ENCODE measurements around the gene ACTR3C. TPM values are rescaled to one million over a fixed set of nuclear protein-coding genes. Genes with fewer than 3 reads are reported as not detected.

ACTR3C gene
- total and polyA plus RNA-seq, 2 of the 13 experiments (the other 11 are each of a cell fraction or from before 2014, with no cell fraction given), result 3.8 to 7.5 TPM

GRCh38 chr7:150363872-150364271 is 40.5 kb upstream of the ACTR3C start (continued):
- TF ChIP-seq NR0B2 (CRISPR knock-in tag; IDR thresholded peaks at IDR 0.05), result no peak
- TF ChIP-seq FOSL2 (CRISPR knock-in tag; IDR thresholded peaks at IDR 0.05), result no peak
- no peak for TF ChIP-seq THYN1 (CRISPR knock-in tag; IDR thresholded peaks at IDR 0.05; ENCODE audit: borderline replicate concordance, low read depth)
- TF ChIP-seq, protein P1, sequence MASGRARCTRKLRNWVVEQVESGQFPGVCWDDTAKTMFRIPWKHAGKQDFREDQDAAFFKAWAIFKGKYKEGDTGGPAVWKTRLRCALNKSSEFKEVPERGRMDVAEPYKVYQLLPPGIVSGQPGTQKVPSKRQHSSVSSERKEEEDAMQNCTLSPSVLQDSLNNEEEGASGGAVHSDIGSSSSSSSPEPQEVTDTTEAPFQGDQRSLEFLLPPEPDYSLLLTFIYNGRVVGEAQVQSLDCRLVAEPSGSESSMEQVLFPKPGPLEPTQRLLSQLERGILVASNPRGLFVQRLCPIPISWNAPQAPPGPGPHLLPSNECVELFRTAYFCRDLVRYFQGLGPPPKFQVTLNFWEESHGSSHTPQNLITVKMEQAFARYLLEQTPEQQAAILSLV (CRISPR knock-in tag; IDR thresholded peaks at IDR 0.05; ENCODE audit: borderline replicate concordance), result no peak
- TF ChIP-seq ARHGAP35 (CRISPR knock-in tag; IDR thresholded peaks at IDR 0.05; ENCODE audit: borderline replicate concordance), result no peak

DNA sequence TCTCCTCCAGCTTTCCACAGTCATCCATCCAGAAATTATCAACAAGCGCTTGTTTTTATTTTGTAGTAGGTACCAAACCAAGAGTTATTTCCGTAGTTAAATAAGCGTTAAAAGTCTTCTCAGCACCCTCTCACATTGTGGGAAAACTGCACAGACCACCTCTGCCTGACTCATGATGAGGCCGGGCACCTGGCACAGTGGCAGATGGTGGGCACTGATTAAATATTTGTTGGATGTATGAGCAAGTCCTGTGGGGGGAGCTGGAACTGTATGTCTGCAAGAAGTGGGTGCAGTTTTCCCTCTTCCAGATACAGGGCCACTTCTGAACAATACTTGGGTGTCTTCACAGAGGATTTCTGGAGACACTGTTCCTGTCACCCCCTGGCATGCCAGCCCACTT is 40.0 kb upstream of the ACTR3C start:
- ChIA-PET POLR2A (interaction anchor here (0.7 to 1.0 kb wide), 2 partner anchors 20 to 23 kb away, joined by 3 read pairs; no protein-coding TSS in a partner anchor), CTCF (ENCODE audit: low intra/inter-chr PET ratio, low total read pairs) (no interaction called here)
- no peak overlapping the region for H3K9ac ChIP-seq (ENCODE audit: insufficient read depth, low read depth, low read length)
- WGBS (ENCODE audit: low lambda C conversion rate), result 85% methylated on average over 4 of the region's 4 CpGs
- H4K20me1 ChIP-seq (ENCODE audit: insufficient read depth, low read length), result no peaks in the 10 kb centered on the region
- no peak overlapping the region for H2AFZ ChIP-seq (ENCODE audit: low read length)
- no TSS peak for BruUV-seq (replicated peaks)
- H3K4me1 ChIP-seq (ENCODE audit: insufficient read depth, low read length), result peaks cover 36% of the 10 kb centered on the region
- in situ Hi-C loops (cut with HindIII; ENCODE audit: extremely low pct_ligation_motif_present, low pct_unique_long_range_greater_than_20kb), result no loop called here
- intact Hi-C loops (cut with micrococcal nuclease; ENCODE audit: unreplicated experiment), result no loop called here
- no peak overlapping the region for H3K4me3 ChIP-seq (replicated peaks in 1 of 3; ENCODE audit: insufficient read depth in 1 of 3, low read depth in 2 of 3, low read length in 3 of 3)
- no peaks in the 10 kb centered on the region for H3K36me3 ChIP-seq (replicated peaks in 1 of 2; ENCODE audit: control insufficient read depth in 1 of 2, insufficient read depth in 2 of 2, low read length in 2 of 2)
- no peaks in the 10 kb centered on the region for H3K9me3 ChIP-seq (ENCODE audit: low read length)
- ATAC-seq, result no peak
- H3K79me2 ChIP-seq (ENCODE audit: insufficient read depth, low read length), result no peaks in the 10 kb centered on the region
- no peak for FAIRE-seq
- H3K4me2 ChIP-seq (ENCODE audit: low read depth, low read length), result no peak overlapping the region
- no peak for DNase-seq (ENCODE audit: low spot score)
- TF ChIP-seq ZNF17 (CRISPR knock-in tag; IDR thresholded peaks at IDR 0.05), result no peak
- TF ChIP-seq ZNF761 (CRISPR knock-in tag; conservative IDR thresholded peaks at IDR 0.05), result no peak
- no peak for TF ChIP-seq ZNF207 (IDR thresholded peaks at IDR 0.05; ENCODE audit: borderline replicate concordance)
- TF ChIP-seq ZNF749 (CRISPR knock-in tag; IDR thresholded peaks at IDR 0.05; ENCODE audit: borderline replicate concordance), result no peak
- TF ChIP-seq ARNT2 (CRISPR knock-in tag; IDR thresholded peaks at IDR 0.05; ENCODE audit: low read depth), result no peak
- H3K27me3 ChIP-seq (ENCODE audit: control insufficient read depth in 1 of 2, insufficient read depth in 2 of 2, low read length in 2 of 2), result no peaks in the 10 kb centered on the region
- H3K27ac ChIP-seq (ENCODE audit: extremely low read length, insufficient read depth, low read length), result no peak overlapping the region

Data from HepG2 (cell line).